SH-SY5Y (cell line): ENCODE data around the gene GPR18.

Source experiments
- GATA2 ChIP-seq: IDR thresholded peaks from 2 replicates; pipeline ENCODE4 v1.6.1; 2011; ENCODE audit warnings: mild to moderate bottlenecking, low read depth, low read length
- GATA3 ChIP-seq: IDR thresholded peaks from 2 replicates; pipeline ENCODE4 v1.6.1; 2011; ENCODE audit warnings: low read depth, mild to moderate bottlenecking, low read length, moderate library complexity

DNA sequence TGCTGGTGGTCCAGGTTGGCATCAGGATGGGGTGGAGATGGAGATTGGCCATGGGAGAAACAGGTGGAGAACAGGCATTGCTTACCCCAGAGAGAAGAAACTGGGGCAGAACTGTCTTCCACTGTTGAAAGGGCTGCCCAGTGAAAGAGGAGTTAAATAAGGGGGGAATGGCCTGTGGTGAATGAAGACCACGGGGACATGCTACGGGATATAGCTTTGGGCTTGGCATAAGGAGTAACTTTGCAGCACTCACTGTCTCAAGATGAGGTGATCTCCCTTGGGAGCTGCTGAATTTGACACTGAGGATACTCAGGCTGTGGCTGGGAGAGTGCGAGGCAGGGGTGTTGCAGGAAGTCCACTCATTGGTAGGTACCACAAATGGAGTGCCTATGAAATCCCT is 10.6 kb upstream of the GPR18 start:
- TF ChIP-seq GATA2 (no peak), GATA3 (no peak)
